ENCODE data around the gene CAPN7.
"Not testable (repeated sequence)": the region's sequence is repeated elsewhere in the genome, so short reads cannot be mapped to it uniquely, and the experiment has no call there.

CAPN7 gene

DNA sequence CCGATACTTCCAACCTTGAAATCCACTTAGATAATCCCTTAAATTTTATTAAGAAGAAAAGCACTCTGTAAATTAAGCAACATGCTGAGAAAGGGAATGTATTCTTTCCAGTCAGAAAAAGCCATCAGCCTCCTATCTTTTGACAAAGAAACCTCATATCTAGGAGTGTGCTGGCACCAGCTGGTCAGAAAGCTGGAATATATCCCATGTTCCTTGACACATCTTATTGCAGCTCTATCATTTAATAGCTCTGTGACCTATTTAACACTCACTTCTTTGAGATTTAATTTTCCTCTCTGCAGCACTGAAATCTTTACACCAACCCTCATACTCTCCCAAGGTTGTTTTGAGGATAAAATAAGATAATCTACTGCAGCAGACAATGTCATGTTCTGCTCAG is 30.4 kb upstream of the CAPN7 start:
- no peak for DNase-seq (ENCODE audit: insufficient read length)
- TF ChIP-seq TAF1 (IDR thresholded peaks at IDR 0.05; ENCODE audit: borderline replicate concordance, low read depth, low read length) (no peak), POLR2A (IDR thresholded peaks at IDR 0.05; ENCODE audit: low read depth, low read length) (no peak), POLR2AphosphoS5 (IDR thresholded peaks at IDR 0.05; ENCODE audit: low read depth, low read length) (no peak)
- FAIRE-seq = no peak

DNA sequence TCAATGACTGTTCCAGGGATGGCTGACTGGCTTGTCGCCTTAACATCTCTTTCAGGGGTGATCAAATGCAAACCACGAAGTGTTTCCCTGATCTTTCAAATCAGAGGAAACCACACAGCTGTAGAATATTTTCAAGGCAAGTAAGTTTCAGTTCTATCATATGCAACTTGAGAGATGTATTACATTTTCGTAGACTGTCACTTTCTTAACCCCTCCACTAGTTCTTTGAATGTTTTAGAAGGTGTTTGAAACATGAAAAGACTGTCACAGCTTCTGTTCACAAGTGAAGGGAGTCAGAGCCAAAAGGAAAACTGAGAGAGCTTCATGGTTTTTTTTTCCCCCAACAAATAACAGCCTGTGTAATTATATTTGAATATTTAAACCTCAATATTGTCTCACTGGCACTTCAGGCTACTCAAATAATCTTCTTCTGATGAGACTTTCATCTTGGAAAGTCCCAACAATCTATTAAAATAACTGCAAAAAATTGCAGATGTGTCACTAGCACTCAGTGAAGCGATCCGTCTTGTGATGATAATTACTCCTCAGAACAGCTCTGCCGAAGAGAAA is 25.9 kb upstream of the CAPN7 start:
- DNase-seq (ENCODE audit: insufficient read length) (no peak), FAIRE-seq (peak; percentile 79)
- TF ChIP-seq POLR2AphosphoS5 (IDR thresholded peaks at IDR 0.05; ENCODE audit: low read depth, low read length) = no peak
- no peak for TF ChIP-seq TAF1 (IDR thresholded peaks at IDR 0.05; ENCODE audit: borderline replicate concordance, low read depth, low read length)
- TF ChIP-seq POLR2A (IDR thresholded peaks at IDR 0.05; ENCODE audit: low read depth, low read length) = no peak

DNA sequence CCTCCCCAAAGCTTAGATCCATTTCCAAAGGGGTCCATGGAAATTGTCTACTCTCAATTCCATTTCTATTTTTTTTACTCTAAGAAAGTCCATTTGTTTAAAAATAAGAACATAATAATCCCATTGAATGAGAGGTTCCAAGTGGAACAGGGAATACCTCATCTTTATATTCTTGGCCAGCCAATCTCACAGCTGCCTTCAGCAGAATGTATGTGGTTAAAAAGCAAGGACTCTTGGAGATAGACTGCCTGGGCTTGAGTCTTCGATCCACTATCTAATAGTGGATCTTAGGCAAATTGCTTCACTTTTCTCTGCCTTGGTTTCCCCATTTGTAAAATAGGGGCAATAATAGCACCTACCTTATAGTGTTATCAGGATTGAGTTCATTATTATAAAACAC is 24.5 kb upstream of the CAPN7 start:
- DNase-seq (ENCODE audit: insufficient read length) = no peak
- TF ChIP-seq POLR2AphosphoS5 (IDR thresholded peaks at IDR 0.05; ENCODE audit: low read depth, low read length) (no peak), POLR2A (IDR thresholded peaks at IDR 0.05; ENCODE audit: low read depth, low read length) (no peak), TAF1 (IDR thresholded peaks at IDR 0.05; ENCODE audit: borderline replicate concordance, low read depth, low read length) (no peak)
- no peak for FAIRE-seq

DNA sequence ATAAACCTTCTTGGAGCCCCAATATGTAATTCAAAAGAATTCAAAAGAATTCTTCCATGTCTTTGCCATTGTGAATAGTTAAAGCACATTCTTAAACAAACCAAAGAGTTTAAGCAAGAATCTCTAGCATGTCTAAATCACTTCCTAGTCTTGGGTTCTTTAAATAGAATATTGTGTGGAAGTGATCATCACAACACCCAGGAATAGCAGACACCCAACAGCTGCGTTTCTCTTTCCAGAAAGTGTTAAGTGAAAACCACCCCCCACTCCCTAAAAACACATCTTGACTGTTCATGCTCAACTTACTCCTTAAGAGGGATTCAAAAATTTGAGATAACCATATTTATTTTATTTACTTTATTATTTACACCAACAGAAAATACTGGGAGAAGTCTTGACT is 24.1 kb upstream of the CAPN7 start:
- DNase-seq (ENCODE audit: insufficient read length) = no peak
- TF ChIP-seq TAF1 (IDR thresholded peaks at IDR 0.05; ENCODE audit: borderline replicate concordance, low read depth, low read length) (no peak), POLR2AphosphoS5 (IDR thresholded peaks at IDR 0.05; ENCODE audit: low read depth, low read length) (no peak), POLR2A (IDR thresholded peaks at IDR 0.05; ENCODE audit: low read depth, low read length) (no peak)
- no peak for FAIRE-seq

DNA sequence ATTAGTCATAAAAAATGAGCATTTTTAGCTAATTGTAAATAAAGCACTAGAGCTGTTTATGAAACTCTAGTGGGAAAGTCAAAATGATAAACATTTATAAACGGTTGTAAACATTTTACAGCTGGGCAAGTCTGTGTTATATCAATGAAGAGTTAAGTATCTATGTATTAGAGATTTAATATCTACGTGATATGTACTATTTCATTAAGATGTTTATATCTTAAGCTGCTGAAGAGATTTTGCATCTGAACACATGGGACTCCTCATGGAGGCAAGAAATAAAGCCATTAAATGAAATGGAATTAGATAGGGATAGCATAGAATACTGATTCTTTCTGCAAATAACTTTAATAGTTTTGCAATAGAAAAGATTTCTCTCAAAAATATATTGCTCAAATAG is 23.0 kb upstream of the CAPN7 start:
- FAIRE-seq (no peak), DNase-seq (ENCODE audit: insufficient read length) (no peak)
- TF ChIP-seq TAF1 (IDR thresholded peaks at IDR 0.05; ENCODE audit: borderline replicate concordance, low read depth, low read length) (no peak), POLR2AphosphoS5 (IDR thresholded peaks at IDR 0.05; ENCODE audit: low read depth, low read length) (no peak), POLR2A (IDR thresholded peaks at IDR 0.05; ENCODE audit: low read depth, low read length) (no peak)

DNA sequence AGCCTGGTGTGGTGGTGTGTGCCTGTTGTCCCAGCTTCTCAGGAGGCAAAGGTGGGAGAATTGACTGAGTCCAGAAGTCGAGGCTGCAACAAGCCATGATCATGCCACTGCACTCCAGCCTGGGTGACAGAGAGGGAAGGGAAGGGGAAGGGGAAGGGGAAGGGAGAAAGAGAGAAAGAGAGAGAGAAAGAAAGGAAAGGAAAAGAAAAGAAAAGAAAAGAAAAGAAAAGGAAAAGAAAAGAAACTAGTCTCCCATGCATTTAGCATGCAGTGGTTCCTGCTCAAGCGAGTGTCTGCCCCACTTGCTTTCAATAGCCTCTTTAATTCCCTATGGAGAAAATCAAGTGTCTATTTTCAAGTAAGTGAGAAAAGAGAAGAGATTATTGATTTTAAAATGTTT is 20.6 kb upstream of the CAPN7 start:
- no peak for TF ChIP-seq TAF1 (IDR thresholded peaks at IDR 0.05; ENCODE audit: borderline replicate concordance, low read depth, low read length)
- no peak for TF ChIP-seq POLR2A (IDR thresholded peaks at IDR 0.05; ENCODE audit: low read depth, low read length)
- TF ChIP-seq POLR2AphosphoS5 (IDR thresholded peaks at IDR 0.05; ENCODE audit: low read depth, low read length) = no peak
- DNase-seq (ENCODE audit: insufficient read length) (no peak), FAIRE-seq (no peak)

DNA sequence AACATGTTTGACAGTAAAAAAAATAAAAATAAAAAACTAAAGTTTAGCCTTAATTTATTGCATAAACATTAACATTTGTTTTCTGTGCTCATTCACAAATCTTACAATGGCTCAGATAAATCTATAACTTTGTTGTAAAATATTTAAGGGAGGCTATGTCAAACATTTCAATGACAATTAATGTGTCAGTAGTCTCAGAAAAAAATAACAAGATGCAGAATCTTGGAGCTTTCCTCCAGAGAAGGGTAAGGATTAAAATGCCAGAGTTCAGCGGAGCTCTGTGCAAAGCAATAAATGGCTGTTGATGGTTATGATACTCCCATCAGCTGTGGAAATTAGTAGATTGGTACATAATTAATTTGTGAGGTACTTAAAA is 20.0 kb upstream of the CAPN7 start:
- DNase-seq (ENCODE audit: insufficient read length) (no peak), FAIRE-seq (no peak)
- TF ChIP-seq POLR2AphosphoS5 (IDR thresholded peaks at IDR 0.05; ENCODE audit: low read depth, low read length) = no peak
- no peak for TF ChIP-seq TAF1 (IDR thresholded peaks at IDR 0.05; ENCODE audit: borderline replicate concordance, low read depth, low read length)
- TF ChIP-seq POLR2A (IDR thresholded peaks at IDR 0.05; ENCODE audit: low read depth, low read length) = no peak

DNA sequence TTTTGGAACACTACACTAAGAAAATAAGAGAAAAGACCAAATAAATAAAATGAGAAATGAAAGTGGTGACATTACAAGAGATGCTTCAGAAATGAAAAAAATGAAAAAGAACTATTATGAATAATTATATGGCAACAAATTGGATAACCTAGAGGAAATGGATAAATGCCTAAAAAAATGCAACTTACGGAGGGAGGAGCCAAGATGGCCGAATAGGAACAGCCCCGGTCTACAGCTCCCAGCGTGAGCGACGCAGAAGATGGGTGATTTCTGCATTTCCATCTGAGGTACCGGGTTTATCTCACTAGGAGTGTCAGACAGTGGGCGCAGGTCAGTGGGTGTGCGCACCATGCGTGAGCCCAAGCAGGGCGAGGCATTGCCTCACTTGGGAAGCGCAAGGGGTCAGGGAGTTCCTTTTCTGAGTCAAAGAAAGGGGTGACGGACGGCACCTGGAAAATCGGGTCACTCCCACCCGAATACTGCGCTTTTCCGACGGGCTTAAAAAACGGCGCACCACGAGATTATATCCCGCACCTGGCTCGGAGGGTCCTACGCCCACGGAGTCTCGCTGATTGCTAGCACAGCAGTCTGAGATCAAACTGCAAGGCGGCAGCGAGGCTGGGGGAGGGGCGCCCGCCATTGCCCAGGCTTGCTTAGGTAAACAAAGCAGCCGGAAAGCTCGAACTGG is 19.4 kb upstream of the CAPN7 start:
- FAIRE-seq = not testable (repeated sequence)

DNA sequence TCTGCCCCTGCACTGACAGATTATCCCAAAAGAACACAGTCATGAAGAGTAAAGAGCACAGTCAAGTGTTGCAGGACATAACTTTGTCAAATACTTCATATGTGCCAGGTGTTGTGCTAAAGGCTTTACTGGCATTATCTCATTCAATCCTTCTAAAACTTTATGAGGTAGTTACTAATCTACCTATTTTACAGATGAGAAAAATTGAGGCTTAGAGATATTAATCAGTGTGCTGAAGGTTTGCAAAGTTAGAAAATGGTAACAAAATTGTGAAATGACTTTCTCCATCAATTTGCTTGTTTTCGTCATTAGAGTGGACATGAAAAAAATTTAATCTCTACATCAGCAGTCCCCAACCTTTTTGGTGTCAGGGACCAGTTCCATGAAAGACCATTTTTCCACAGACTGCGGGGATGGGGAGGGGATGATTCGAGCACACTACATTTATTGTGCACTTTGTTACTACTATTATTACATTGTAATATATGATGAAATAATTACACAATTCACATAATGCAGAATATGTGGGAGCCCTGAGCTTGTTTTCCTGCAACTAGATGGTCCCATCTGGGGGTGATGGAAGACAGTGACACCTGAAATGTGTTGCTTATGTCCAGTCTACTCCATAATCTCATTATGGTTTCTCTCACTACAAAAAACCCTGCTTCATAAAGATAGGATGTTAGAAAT is 8.6 kb upstream of the CAPN7 start:
- no peak for TF ChIP-seq POLR2AphosphoS5 (IDR thresholded peaks at IDR 0.05; ENCODE audit: low read depth, low read length)
- TF ChIP-seq POLR2A (IDR thresholded peaks at IDR 0.05; ENCODE audit: low read depth, low read length) = no peak
- no peak for TF ChIP-seq TAF1 (IDR thresholded peaks at IDR 0.05; ENCODE audit: borderline replicate concordance, low read depth, low read length)
- FAIRE-seq = no peak
- no peak for DNase-seq (ENCODE audit: insufficient read length)

More for the DNA sequence above, 19.4 kb upstream of the CAPN7 start:
- DNase-seq (ENCODE audit: insufficient read length) = not testable (repeated sequence)

DNA sequence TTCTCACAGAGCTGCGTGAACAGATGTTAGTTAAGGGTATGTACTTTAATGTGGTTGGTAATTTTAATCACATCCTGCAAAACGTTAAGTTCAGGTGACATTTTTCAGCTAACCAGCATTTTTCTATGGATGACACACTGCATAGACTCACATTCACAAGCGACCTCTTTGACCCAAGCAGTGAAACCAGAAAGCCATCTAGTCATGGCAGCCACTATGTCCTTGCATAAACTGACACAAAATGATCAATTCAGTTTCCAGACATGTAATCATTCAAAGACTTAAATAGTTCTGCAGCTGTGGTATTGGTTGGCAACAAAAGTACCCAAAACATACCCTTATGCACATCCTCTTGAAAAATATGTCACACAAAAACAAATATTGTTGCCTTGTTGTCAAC is 7.4 kb upstream of the CAPN7 start:
- FAIRE-seq (no peak), DNase-seq (ENCODE audit: insufficient read length) (no peak)
- no peak for TF ChIP-seq TAF1 (IDR thresholded peaks at IDR 0.05; ENCODE audit: borderline replicate concordance, low read depth, low read length)
- no peak for TF ChIP-seq POLR2A (IDR thresholded peaks at IDR 0.05; ENCODE audit: low read depth, low read length)
- TF ChIP-seq POLR2AphosphoS5 (IDR thresholded peaks at IDR 0.05; ENCODE audit: low read depth, low read length) = no peak

DNA sequence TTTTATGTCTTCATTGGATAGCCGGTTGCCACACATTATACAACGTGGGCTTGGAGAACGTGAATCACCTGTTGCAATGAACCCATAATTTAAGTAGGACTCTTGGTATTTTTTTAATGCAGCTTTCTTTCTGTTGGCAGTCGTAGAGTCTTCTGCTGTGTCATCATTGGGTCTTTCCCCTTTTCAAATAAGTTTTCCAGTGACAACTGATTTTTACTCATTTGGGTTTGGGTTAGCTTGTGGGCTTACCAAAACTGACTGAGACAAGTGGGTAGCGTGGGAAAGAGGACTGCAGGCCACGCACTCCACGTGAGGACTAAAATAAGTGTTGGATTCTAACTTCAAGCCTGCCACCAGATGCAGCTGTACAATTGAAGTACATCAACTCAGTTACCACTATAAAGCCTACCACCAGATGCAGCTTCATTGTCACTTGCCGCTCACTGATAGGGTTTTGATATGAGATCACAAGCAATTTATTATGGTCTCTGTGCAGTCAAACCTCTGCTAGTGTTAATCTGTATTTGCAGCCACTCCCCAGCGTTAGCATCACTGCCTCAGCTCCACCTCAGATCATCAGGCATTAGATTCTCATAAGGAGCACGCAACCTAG is 6.4 kb upstream of the CAPN7 start:
- FAIRE-seq = no peak
- no peak for DNase-seq (ENCODE audit: insufficient read length)
- no peak for TF ChIP-seq TAF1 (IDR thresholded peaks at IDR 0.05; ENCODE audit: borderline replicate concordance, low read depth, low read length)
- no peak for TF ChIP-seq POLR2AphosphoS5 (IDR thresholded peaks at IDR 0.05; ENCODE audit: low read depth, low read length)
- TF ChIP-seq POLR2A (IDR thresholded peaks at IDR 0.05; ENCODE audit: low read depth, low read length) = no peak

DNA sequence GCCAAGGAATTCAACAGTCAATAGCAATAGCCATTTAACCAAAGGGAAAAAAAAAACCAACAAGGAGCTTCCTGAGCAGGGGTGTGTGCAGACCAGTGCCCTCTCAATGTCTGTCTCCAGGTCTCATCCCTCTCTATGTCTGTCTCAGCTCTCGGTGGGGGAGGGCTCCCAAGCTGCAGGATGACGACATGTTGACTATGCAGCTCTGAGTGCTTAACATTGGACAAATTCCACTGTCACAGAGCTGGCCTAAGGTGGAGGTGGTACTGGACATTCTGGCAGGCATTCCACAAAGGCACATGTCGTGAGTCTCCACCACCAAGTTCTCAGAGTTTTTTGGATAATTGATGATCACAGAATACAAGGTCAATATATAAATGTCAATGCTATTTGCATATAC is 2.0 kb upstream of the CAPN7 start:
- no peak for TF ChIP-seq TAF1 (IDR thresholded peaks at IDR 0.05; ENCODE audit: borderline replicate concordance, low read depth, low read length)
- no peak for TF ChIP-seq POLR2AphosphoS5 (IDR thresholded peaks at IDR 0.05; ENCODE audit: low read depth, low read length)
- no peak for TF ChIP-seq POLR2A (IDR thresholded peaks at IDR 0.05; ENCODE audit: low read depth, low read length)
- FAIRE-seq (no peak), DNase-seq (ENCODE audit: insufficient read length) (no peak)
